Measurements from ENCODE around the gene AFAP1.

DNA sequence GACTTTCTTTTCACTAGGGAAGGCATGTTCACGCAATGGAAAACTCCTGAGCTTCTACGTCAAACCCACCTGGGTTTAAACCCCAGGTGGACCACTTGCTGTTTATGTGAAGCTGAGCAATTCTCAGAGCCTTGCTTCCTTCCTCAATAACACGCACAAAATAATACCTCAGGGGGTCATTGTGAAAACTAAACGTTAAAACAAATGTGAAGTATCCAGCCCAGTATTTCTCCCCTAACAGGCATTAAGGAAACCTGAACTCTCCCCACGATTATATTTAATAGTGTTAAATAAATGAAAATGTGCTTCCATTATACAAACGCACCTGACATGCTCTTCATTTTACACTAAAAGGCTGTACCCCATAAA, 117.5 kb downstream of the AFAP1 start:
- TF ChIP-seq, protein P1, sequence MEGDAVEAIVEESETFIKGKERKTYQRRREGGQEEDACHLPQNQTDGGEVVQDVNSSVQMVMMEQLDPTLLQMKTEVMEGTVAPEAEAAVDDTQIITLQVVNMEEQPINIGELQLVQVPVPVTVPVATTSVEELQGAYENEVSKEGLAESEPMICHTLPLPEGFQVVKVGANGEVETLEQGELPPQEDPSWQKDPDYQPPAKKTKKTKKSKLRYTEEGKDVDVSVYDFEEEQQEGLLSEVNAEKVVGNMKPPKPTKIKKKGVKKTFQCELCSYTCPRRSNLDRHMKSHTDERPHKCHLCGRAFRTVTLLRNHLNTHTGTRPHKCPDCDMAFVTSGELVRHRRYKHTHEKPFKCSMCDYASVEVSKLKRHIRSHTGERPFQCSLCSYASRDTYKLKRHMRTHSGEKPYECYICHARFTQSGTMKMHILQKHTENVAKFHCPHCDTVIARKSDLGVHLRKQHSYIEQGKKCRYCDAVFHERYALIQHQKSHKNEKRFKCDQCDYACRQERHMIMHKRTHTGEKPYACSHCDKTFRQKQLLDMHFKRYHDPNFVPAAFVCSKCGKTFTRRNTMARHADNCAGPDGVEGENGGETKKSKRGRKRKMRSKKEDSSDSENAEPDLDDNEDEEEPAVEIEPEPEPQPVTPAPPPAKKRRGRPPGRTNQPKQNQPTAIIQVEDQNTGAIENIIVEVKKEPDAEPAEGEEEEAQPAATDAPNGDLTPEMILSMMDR (IDR thresholded peaks at IDR 0.05) = no peak
- TF ChIP-seq POLR2A (IDR thresholded peaks at IDR 0.05) (no peak), EP300 (IDR thresholded peaks at IDR 0.05; ENCODE audit: low read depth) (no peak), POLR2AphosphoS5 (IDR thresholded peaks at IDR 0.05) (no peak)

Measured in transverse colon (tissue), 4 donors.